Kidney (tissue), 14 donors: ENCODE results near the gene GABPB1. TPM values are rescaled to one million over a fixed set of nuclear protein-coding genes. Genes with fewer than 3 reads are reported as not detected.

ENCODE experiments used
- DNase-seq, 5 donors: peaks; one replicate each; pipeline ENCODE4 v3.0.0-alpha.2; 2013 to 2020
- FAIRE-seq: peaks from 2 replicates; lab custom pipeline; 2012; peaks lifted over from hg19 to GRCh38; lab: Jason Lieb, UNC
- H3K27ac ChIP-seq, 2 donors: one replicate each; pipeline ENCODE4 v1.7.0; 2013; ENCODE audit warnings: low read depth in 2 of 2, low read length in 2 of 2, inconsistent platforms in 1 of 2
- H3K27me3 ChIP-seq: one replicate; pipeline ENCODE4 v1.7.1; 2013; ENCODE audit warnings: low read length, inconsistent platforms; ENCODE audit not compliant: control insufficient read depth, insufficient read depth
- H3K36me3 ChIP-seq, 3 donors: one replicate each; pipeline versions ENCODE4 v1.7.0 to v1.7.1; 2013; ENCODE audit warnings: low read length in 3 of 3, control low read depth in 1 of 3, inconsistent platforms in 1 of 3; ENCODE audit not compliant: insufficient read depth in 3 of 3, control insufficient read depth in 2 of 3
- H3K4me1 ChIP-seq, 3 donors: one replicate each; pipeline versions ENCODE4 v1.7.0 to v1.7.1; 2013; ENCODE audit warnings: low read length in 3 of 3, inconsistent platforms in 1 of 3, low read depth in 1 of 3; ENCODE audit not compliant: control insufficient read depth in 2 of 3, insufficient read depth in 2 of 3
- H3K4me3 ChIP-seq, 3 donors: one replicate each; pipeline versions ENCODE4 v1.7.0 to v1.8.1; 2013; ENCODE audit warnings: low read length in 3 of 3, control low read depth in 1 of 3, inconsistent platforms in 1 of 3
- H3K9ac ChIP-seq, 3 donors: one replicate each; pipeline versions ENCODE4 v1.7.0 to v1.7.1; 2013; ENCODE audit warnings: low read length in 3 of 3, control low read depth in 1 of 3, inconsistent platforms in 1 of 3
- H3K9me3 ChIP-seq, 3 donors: one replicate each; pipeline versions ENCODE4 v1.7.0 to v1.7.1; 2013; ENCODE audit warnings: low read length in 3 of 3, control low read depth in 1 of 3, inconsistent platforms in 1 of 3; ENCODE audit not compliant: control insufficient read depth in 2 of 3, insufficient read depth in 1 of 3
- CTCF ChIP-seq: IDR thresholded peaks from 3 replicates; pipeline ENCODE4 v1.5.1; 2012; ENCODE audit warnings: mild to moderate bottlenecking, moderate library complexity, borderline replicate concordance; ENCODE audit not compliant: insufficient read depth; ENCODE audit errors: extremely low read depth
- intact Hi-C: fragments of 100-400 bp; cut with DNase I; formaldehyde crosslinking; loops from one replicate; pipeline ENCODE4 v1.11.1; 2022
- polyA plus RNA-seq: library from polyadenylated mRNA; stranded (reverse); fragments of 350-450 nt; fragmentation: Illumina TruSeq; extraction: RNeasy Lipid Tissue Mini Kit (QIAGEN cat#74804); gene quantifications from one replicate; pipeline ENCODE4 v1.2.3, GENCODE V29; 2014; ENCODE audit warnings: low read depth, low replicate concordance; ENCODE audit not compliant: insufficient read depth
- total RNA-seq: library from RNA; stranded (reverse); fragmentation: NEBNext Ultra II Directional; extraction: Animal tissue kit (Norgen Biotek cat#: 25700); gene quantifications from one replicate; pipeline ENCODE4 v1.2.1, GENCODE V29; 2021
- donor health status: control.
- donor health status: control.
- donor health status: control.
- donor health status: control.
- donor health status: control.
- donor health status: DM: yes; HTN: yes; CAD: no.
- donor health status: Normal renal cell carcinoma (clear cell type).

Gene GABPB1
- total and polyA plus RNA-seq, 2 donors from 2014 or later, result 6.2 to 20.6 TPM

GRCh38 chr15:50278496-50278895 is 76.5 kb downstream of the GABPB1 start:
- H3K4me1 ChIP-seq, result no peaks in the 10 kb centered on the region
- FAIRE-seq (no peak), DNase-seq (no peak)
- no peak overlapping the region for H3K27ac ChIP-seq
- no peak overlapping the region for H3K4me3 ChIP-seq
- TF ChIP-seq CTCF, result no peak
- no peaks in the 10 kb centered on the region for H3K27me3 ChIP-seq
- no peak overlapping the region for H3K9ac ChIP-seq
- no peaks in the 10 kb centered on the region for H3K9me3 ChIP-seq
- no peaks in the 10 kb centered on the region for H3K36me3 ChIP-seq
- intact Hi-C loops, result no loop called here

GRCh38 chr15:50277370-50277769 is 77.6 kb downstream of the GABPB1 start:
- FAIRE-seq, result no peak
- Histone ChIP-seq H3K27ac (no peak overlapping the region), H3K36me3 (no peaks in the 10 kb centered on the region)

GRCh38 chr15:50275908-50276307 is 79.1 kb downstream of the GABPB1 start:
- no peak for TF ChIP-seq CTCF
- H3K27ac ChIP-seq, result no peak overlapping the region
- H3K4me3 ChIP-seq, result no peak overlapping the region
- H3K9me3 ChIP-seq, result no peaks in the 10 kb centered on the region
- no peak overlapping the region for H3K9ac ChIP-seq
- H3K27me3 ChIP-seq, result no peaks in the 10 kb centered on the region
- H3K36me3 ChIP-seq, result no peaks in the 10 kb centered on the region
- H3K4me1 ChIP-seq, result no peaks in the 10 kb centered on the region
- FAIRE-seq (no peak), DNase-seq (no peak)
- intact Hi-C loops, result no loop called here

More at GRCh38 chr15:50277370-50277769, 77.6 kb downstream of the GABPB1 start:
- no peaks in the 10 kb centered on the region for H3K27me3 ChIP-seq
- no peak for TF ChIP-seq CTCF
- H3K9me3 ChIP-seq, result no peaks in the 10 kb centered on the region
- intact Hi-C loops, result no loop called here
- no peaks in the 10 kb centered on the region for H3K4me1 ChIP-seq
- no peak for DNase-seq
- H3K9ac ChIP-seq, result no peak overlapping the region
- no peak overlapping the region for H3K4me3 ChIP-seq

- H3K4me3 ChIP-seq, result no peak overlapping the region
- FAIRE-seq, result no peak
These were observed 79.9 kb downstream of the GABPB1 start for GRCh38 chr15:50275091-50275490.

More at GRCh38 chr15:50275091-50275490, 79.9 kb downstream of the GABPB1 start:
- no peak overlapping the region for H3K27ac ChIP-seq
- H3K4me1 ChIP-seq, result no peaks in the 10 kb centered on the region
- no peaks in the 10 kb centered on the region for H3K27me3 ChIP-seq
- no peak overlapping the region for H3K9ac ChIP-seq
- no peak for TF ChIP-seq CTCF
- H3K9me3 ChIP-seq, result no peaks in the 10 kb centered on the region
- no peaks in the 10 kb centered on the region for H3K36me3 ChIP-seq
- intact Hi-C loops, result no loop called here
- DNase-seq, result no peak
